ENCODE data around the gene BNIP5.

The BNIP5 gene

GRCh38 chr6:36357872-36358225 lies 21.2 kb upstream of the BNIP5 start:
- TF ChIP-seq, protein P1, sequence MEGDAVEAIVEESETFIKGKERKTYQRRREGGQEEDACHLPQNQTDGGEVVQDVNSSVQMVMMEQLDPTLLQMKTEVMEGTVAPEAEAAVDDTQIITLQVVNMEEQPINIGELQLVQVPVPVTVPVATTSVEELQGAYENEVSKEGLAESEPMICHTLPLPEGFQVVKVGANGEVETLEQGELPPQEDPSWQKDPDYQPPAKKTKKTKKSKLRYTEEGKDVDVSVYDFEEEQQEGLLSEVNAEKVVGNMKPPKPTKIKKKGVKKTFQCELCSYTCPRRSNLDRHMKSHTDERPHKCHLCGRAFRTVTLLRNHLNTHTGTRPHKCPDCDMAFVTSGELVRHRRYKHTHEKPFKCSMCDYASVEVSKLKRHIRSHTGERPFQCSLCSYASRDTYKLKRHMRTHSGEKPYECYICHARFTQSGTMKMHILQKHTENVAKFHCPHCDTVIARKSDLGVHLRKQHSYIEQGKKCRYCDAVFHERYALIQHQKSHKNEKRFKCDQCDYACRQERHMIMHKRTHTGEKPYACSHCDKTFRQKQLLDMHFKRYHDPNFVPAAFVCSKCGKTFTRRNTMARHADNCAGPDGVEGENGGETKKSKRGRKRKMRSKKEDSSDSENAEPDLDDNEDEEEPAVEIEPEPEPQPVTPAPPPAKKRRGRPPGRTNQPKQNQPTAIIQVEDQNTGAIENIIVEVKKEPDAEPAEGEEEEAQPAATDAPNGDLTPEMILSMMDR (IDR thresholded peaks at IDR 0.05), result no peak
- Histone ChIP-seq H3K4me1 (no peaks in the 10 kb centered on the region), H3K4me3 (ENCODE audit: low read depth, low read length) (no peak overlapping the region), H3K9me3 (ENCODE audit: control insufficient read depth, low read length) (no peaks in the 10 kb centered on the region), H2AFZ (no peak overlapping the region), H3K27me3 (ENCODE audit: control insufficient read depth, insufficient read depth, low read length) (no peaks in the 10 kb centered on the region), H3K4me2 (ENCODE audit: low read length) (no peak overlapping the region), H3K27ac (no peak overlapping the region), H3K79me2 (no peaks in the 10 kb centered on the region), H3K36me3 (ENCODE audit: control insufficient read depth, insufficient read depth, low read length) (no peaks in the 10 kb centered on the region), H3K9ac (no peak overlapping the region)

DNA sequence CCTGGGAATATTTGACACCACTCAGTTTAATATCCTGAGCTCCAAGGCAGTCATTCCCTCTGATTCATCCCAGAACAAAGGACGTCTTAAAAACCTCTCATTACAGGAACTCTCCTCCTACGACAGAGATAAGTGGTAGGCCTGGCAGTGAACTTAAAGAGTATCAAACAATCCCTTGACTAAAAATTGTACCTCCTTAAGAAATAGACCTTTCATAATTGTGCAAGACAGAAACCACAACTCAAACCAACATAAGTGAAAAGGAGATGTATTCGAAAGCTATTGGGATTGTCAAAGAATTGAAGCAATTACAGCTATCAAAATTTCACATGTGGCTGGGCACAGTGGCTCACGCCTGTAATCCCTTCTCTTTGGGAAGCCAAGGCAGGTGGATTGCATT lies 19.1 kb upstream of the BNIP5 start:
- no peak overlapping the region for H3K27ac ChIP-seq
- no peak overlapping the region for H3K4me2 ChIP-seq (ENCODE audit: low read length)
- TF ChIP-seq, protein P1 (IDR thresholded peaks at IDR 0.05), result no peak

DNA sequence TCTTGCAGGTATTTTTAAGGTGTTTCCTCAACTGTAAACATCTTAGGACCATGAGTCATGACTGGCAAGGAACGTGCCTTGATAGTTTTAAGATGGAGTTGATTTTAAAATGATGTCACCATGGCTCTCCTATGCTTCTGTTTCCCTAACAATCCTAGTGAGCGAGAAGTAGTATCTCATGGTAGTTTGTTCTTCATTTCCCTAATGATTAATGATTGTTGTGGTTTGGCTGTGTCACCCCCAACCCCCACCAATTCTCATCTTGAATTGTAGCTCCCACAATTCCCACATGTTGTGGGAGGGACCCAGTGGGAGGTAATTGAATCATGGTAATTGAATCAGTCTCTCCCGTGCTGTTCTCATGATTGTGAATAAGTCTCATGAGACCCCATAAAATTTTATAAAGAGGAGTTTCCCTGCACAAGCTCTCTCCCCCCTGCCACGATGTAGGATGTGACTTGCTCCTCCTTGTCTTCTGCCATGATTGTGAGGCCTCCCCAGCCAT lies 16.8 kb upstream of the BNIP5 start:
- Histone ChIP-seq H2AFZ (no peak overlapping the region), H3K27me3 (ENCODE audit: control insufficient read depth, insufficient read depth, low read length) (no peaks in the 10 kb centered on the region), H3K9ac (no peak overlapping the region), H3K36me3 (ENCODE audit: control insufficient read depth, insufficient read depth, low read length) (no peaks in the 10 kb centered on the region), H3K27ac (no peak overlapping the region), H3K4me1 (no peaks in the 10 kb centered on the region), H3K79me2 (no peaks in the 10 kb centered on the region), H3K4me3 (ENCODE audit: low read depth, low read length) (no peak overlapping the region), H3K9me3 (ENCODE audit: control insufficient read depth, low read length) (no peaks in the 10 kb centered on the region), H3K4me2 (ENCODE audit: low read length) (no peak overlapping the region)
- TF ChIP-seq, protein P1 (IDR thresholded peaks at IDR 0.05), result no peak

More for the DNA sequence above, 19.1 kb upstream of the BNIP5 start:
- H3K4me1 ChIP-seq, result no peaks in the 10 kb centered on the region
- H3K36me3 ChIP-seq (ENCODE audit: control insufficient read depth, insufficient read depth, low read length), result no peaks in the 10 kb centered on the region
- H3K27me3 ChIP-seq (ENCODE audit: control insufficient read depth, insufficient read depth, low read length), result no peaks in the 10 kb centered on the region
- no peaks in the 10 kb centered on the region for H3K9me3 ChIP-seq (ENCODE audit: control insufficient read depth, low read length)
- no peaks in the 10 kb centered on the region for H3K79me2 ChIP-seq
- H3K9ac ChIP-seq, result no peak overlapping the region
- no peak overlapping the region for H2AFZ ChIP-seq
- no peak overlapping the region for H3K4me3 ChIP-seq (ENCODE audit: low read depth, low read length)

DNA sequence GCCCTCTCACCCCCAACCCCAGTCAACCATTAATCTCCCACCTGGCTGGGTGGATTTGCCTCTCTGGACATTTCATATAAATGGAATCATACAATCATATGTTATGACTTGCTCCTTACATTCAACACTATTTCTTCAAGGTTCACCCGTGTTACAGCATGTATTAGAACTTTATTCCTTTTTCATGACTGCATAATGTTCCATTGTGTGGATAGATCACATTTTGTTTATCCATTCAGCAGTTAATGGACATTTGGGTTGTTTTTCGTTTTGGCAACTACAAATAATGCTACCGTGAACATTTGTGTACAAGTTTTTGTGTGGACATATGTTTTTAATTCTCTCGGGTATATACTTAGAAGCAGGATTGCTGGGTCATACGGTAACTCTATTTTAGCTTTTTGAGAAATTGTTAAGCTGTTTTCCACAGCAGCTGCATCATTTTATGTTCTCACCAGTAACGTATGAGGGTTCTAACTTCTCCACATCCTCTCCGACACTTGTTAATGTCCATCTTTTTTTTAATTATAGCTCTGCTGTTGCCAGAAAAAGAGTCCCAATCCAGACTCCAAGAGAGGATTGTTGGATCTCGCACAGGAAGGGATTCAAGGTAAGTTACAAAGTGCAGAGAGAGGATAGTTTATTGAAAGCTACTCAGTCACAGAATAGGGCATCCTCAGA lies 15.9 kb upstream of the BNIP5 start:
- no peaks in the 10 kb centered on the region for H3K4me1 ChIP-seq
- H3K79me2 ChIP-seq, result no peaks in the 10 kb centered on the region
- H3K4me2 ChIP-seq (ENCODE audit: low read length), result no peak overlapping the region
- no peak overlapping the region for H2AFZ ChIP-seq
- no peaks in the 10 kb centered on the region for H3K27me3 ChIP-seq (ENCODE audit: control insufficient read depth, insufficient read depth, low read length)
- H3K9ac ChIP-seq, result no peak overlapping the region
- TF ChIP-seq, protein P1 (IDR thresholded peaks at IDR 0.05), result no peak
- H3K4me3 ChIP-seq (ENCODE audit: low read depth, low read length), result no peak overlapping the region
- H3K36me3 ChIP-seq (ENCODE audit: control insufficient read depth, insufficient read depth, low read length), result no peaks in the 10 kb centered on the region
- no peaks in the 10 kb centered on the region for H3K9me3 ChIP-seq (ENCODE audit: control insufficient read depth, low read length)
- H3K27ac ChIP-seq, result no peak overlapping the region

All from parathyroid adenoma (tissue), 2 donors.